Esophagus (tissue), 2 donors: ENCODE measurements around the gene PRKCH. TPM values are rescaled to one million over a fixed set of nuclear protein-coding genes. Genes with fewer than 3 reads are reported as not detected.
A peak's percentile ranks its signal among the peaks of the same experiment; 100 is the strongest.

Source experiments
- H3K27ac ChIP-seq, 2 donors: one replicate each; pipeline ENCODE4 v1.5.1; 2013; ENCODE audit warnings: low read depth in 2 of 2, mild to moderate bottlenecking in 2 of 2, inconsistent platforms in 1 of 2, low read length in 1 of 2, moderate library complexity in 1 of 2
- H3K27me3 ChIP-seq, 2 donors: one replicate each; pipeline ENCODE4 v1.6.1; 2013; ENCODE audit warnings: low read length in 2 of 2, control low read depth in 1 of 2, mild to moderate bottlenecking in 1 of 2; ENCODE audit not compliant: insufficient read depth in 2 of 2, control insufficient read depth in 1 of 2
- H3K36me3 ChIP-seq, 2 donors: one replicate each; pipeline ENCODE4 v1.6.1; 2013; ENCODE audit warnings: low read length in 1 of 2; ENCODE audit not compliant: control insufficient read depth in 2 of 2, insufficient read depth in 2 of 2
- H3K4me1 ChIP-seq, 2 donors: one replicate each; pipeline ENCODE4 v1.6.1; 2013; ENCODE audit warnings: low read length in 1 of 2; ENCODE audit not compliant: control insufficient read depth in 2 of 2, insufficient read depth in 2 of 2
- H3K4me3 ChIP-seq, 2 donors: one replicate each; pipeline ENCODE4 v1.5.1; 2013; ENCODE audit warnings: low read length in 2 of 2, mild to moderate bottlenecking in 2 of 2, low read depth in 1 of 2, moderate library complexity in 1 of 2
- H3K9me3 ChIP-seq, 2 donors: one replicate each; pipeline ENCODE4 v1.6.1; 2013; ENCODE audit warnings: mild to moderate bottlenecking in 2 of 2, low read depth in 1 of 2, low read length in 1 of 2, moderate library complexity in 1 of 2; ENCODE audit not compliant: control insufficient read depth in 2 of 2, insufficient read depth in 1 of 2
- WGBS, 2 donors: extraction: QIAGEN DNeasy Blood & Tissue Kit; methylation state at CpG; one replicate each; pipeline ENCODE4 v1.1.7; 2013; 5-methylcytosine and 5-hydroxymethylcytosine counted together
- polyA plus RNA-seq, 2 donors: library from polyadenylated mRNA; stranded (reverse); fragments of 200-250 nt; gene quantifications; one replicate each; pipeline ENCODE4 v1.2.3, GENCODE V29; 2013
- donor health status: healthy with polysubstance abuse.
- donor health status: Bipolar disorder and iron deficiency.

The PRKCH gene
- polyA plus RNA-seq, 2 donors, result 17.3 to 17.6 TPM

GRCh38 chr14:61532763-61533162, 211.4 kb downstream of the PRKCH start:
- H3K27ac ChIP-seq, result no peak overlapping the region
- peaks cover 2 to 7% of the 10 kb centered on the region in 2 donors for H3K4me1 ChIP-seq
- peaks cover 0 to 7% of the 10 kb centered on the region in 2 donors for H3K36me3 ChIP-seq
- H3K4me3 ChIP-seq, result no peak overlapping the region
- no peaks in the 10 kb centered on the region for H3K27me3 ChIP-seq
- H3K9me3 ChIP-seq, result no peaks in the 10 kb centered on the region
- WGBS, 2 donors, result 69 to 94% methylated on average over 6 of the region's 6 CpGs

GRCh38 chr14:61533513-61534255, 212.3 kb downstream of the PRKCH start:
- peaks cover 2 to 5% of the 10 kb centered on the region in 2 donors for H3K4me1 ChIP-seq
- no peaks in the 10 kb centered on the region for H3K27me3 ChIP-seq
- 45 to 50% methylated on average over 4 of the region's 4 CpGs for WGBS, 2 donors
- H3K27ac ChIP-seq, result peak overlapping the region in 1 of 2 donors; percentile 47
- H3K36me3 ChIP-seq, result peaks cover 0 to 7% of the 10 kb centered on the region in 2 donors
- H3K9me3 ChIP-seq, result no peaks in the 10 kb centered on the region
- H3K4me3 ChIP-seq, result no peak overlapping the region

GRCh38 chr14:61535032-61535431, 213.7 kb downstream of the PRKCH start:
- Histone ChIP-seq H3K36me3 (peaks cover 0 to 7% of the 10 kb centered on the region in 2 donors), H3K9me3 (no peaks in the 10 kb centered on the region), H3K27ac (no peak overlapping the region), H3K4me1 (peaks cover 2 to 3% of the 10 kb centered on the region in 2 donors), H3K27me3 (no peaks in the 10 kb centered on the region), H3K4me3 (no peak overlapping the region)
- WGBS, 2 donors, result 96 to 97% methylated on average over 1 of the region's 1 CpG

- Histone ChIP-seq H3K36me3 (peaks cover 0 to 4% of the 10 kb centered on the region in 2 donors), H3K27ac (no peak overlapping the region), H3K9me3 (no peaks in the 10 kb centered on the region), H3K4me1 (peaks cover 2 to 3% of the 10 kb centered on the region in 2 donors), H3K27me3 (no peaks in the 10 kb centered on the region), H3K4me3 (no peak overlapping the region)
- WGBS, 2 donors, result 85 to 94% methylated on average over 4 of the region's 4 CpGs
Measured at GRCh38 chr14:61535458-61535857, 214.1 kb downstream of the PRKCH start.

- Histone ChIP-seq H3K36me3 (peaks cover 0 to 4% of the 10 kb centered on the region in 2 donors), H3K27ac (peak overlapping the region; percentile 44 to 66), H3K4me3 (no peak overlapping the region), H3K4me1 (peaks cover 0 to 6% of the 10 kb centered on the region in 2 donors), H3K27me3 (no peaks in the 10 kb centered on the region), H3K9me3 (no peaks in the 10 kb centered on the region)
- WGBS, 2 donors, result 72 to 74% methylated on average over 12 of the region's 12 CpGs
Measured at GRCh38 chr14:61536661-61537562, 215.5 kb downstream of the PRKCH start.

- no peaks in the 10 kb centered on the region for H3K9me3 ChIP-seq
- WGBS, 2 donors, result 32 to 35% methylated on average over 8 of the region's 8 CpGs
- H3K27ac ChIP-seq, result peak overlapping the region; percentile 86 to 90
- H3K27me3 ChIP-seq, result no peaks in the 10 kb centered on the region
- no peak overlapping the region for H3K4me3 ChIP-seq
- H3K4me1 ChIP-seq, result peaks cover 0 to 6% of the 10 kb centered on the region in 2 donors
- H3K36me3 ChIP-seq, result peaks cover 0 to 2% of the 10 kb centered on the region in 2 donors
Measured at GRCh38 chr14:61537563-61538463, 216.4 kb downstream of the PRKCH start.

GRCh38 chr14:61538464-61539022, 217.2 kb downstream of the PRKCH start:
- no peaks in the 10 kb centered on the region for H3K9me3 ChIP-seq
- peaks cover 0 to 2% of the 10 kb centered on the region in 2 donors for H3K36me3 ChIP-seq
- H3K27ac ChIP-seq, result no peak overlapping the region
- peaks cover 0 to 5% of the 10 kb centered on the region in 2 donors for H3K4me1 ChIP-seq
- H3K27me3 ChIP-seq, result no peaks in the 10 kb centered on the region
- H3K4me3 ChIP-seq, result no peak overlapping the region
- 64 to 80% methylated on average over 5 of the region's 5 CpGs for WGBS, 2 donors

- H3K4me1 ChIP-seq, result peaks cover 0 to 5% of the 10 kb centered on the region in 2 donors
- H3K36me3 ChIP-seq, result peaks cover 0 to 6% of the 10 kb centered on the region in 2 donors
- no peak overlapping the region for H3K27ac ChIP-seq
- no peaks in the 10 kb centered on the region for H3K9me3 ChIP-seq
- H3K27me3 ChIP-seq, result no peaks in the 10 kb centered on the region
- H3K4me3 ChIP-seq, result no peak overlapping the region
- whole genome bisulfite sequencing, 2 donors, result 84 to 86% methylated on average over 5 of the region's 5 CpGs
Measured at GRCh38 chr14:61539631-61540030, 218.3 kb downstream of the PRKCH start.
